HFFc6 (cell line): ENCODE results near the gene HMX1. TPM values are rescaled to one million over a fixed set of nuclear protein-coding genes. Genes with fewer than 3 reads are reported as not detected.

Source experiments
- DNase-seq: peaks from one replicate; pipeline ENCODE4 v3.0.0-alpha.2; 2018
- H3K27ac Mint-ChIP-seq: 2 replicates; pipeline ENCODE4 v1.8.0; 2020; ENCODE audit warnings: mild to moderate bottlenecking, mixed read lengths
- H3K27me3 Mint-ChIP-seq: 2 replicates; pipeline ENCODE4 v1.8.0; 2021; ENCODE audit warnings: mild to moderate bottlenecking, moderate library complexity, mixed read lengths; ENCODE audit not compliant: insufficient read depth
- H3K36me3 Mint-ChIP-seq: 2 replicates; pipeline ENCODE4 v1.8.0; 2021; ENCODE audit warnings: low read depth, mixed read lengths
- H3K4me1 Mint-ChIP-seq: 2 replicates; pipeline ENCODE4 v1.8.0; 2020; ENCODE audit warnings: low read depth, mixed read lengths
- H3K4me3 Mint-ChIP-seq: 2 replicates; pipeline ENCODE4 v1.8.0; 2020; ENCODE audit warnings: mild to moderate bottlenecking, moderate library complexity, mixed read lengths
- H3K9me3 Mint-ChIP-seq: 2 replicates; pipeline ENCODE4 v1.8.0; 2020; ENCODE audit warnings: mild to moderate bottlenecking, mixed read lengths
- total RNA-seq, 6 experiments: library from RNA; stranded (reverse); fragmentation: NEBNext Ultra II Directional; extraction: Animal tissue kit (Norgen Biotek cat#: 25700); gene quantifications; 2 replicates in 1 of 6; 3 replicates in 5 of 6; pipeline ENCODE4 v1.2.3, GENCODE V29; 2021
- TF ChIP-seq, protein P1 (sequence below): fragments of 200-600 bp; sonication (generic); IDR thresholded peaks from 2 replicates; pipeline ENCODE4 v1.5.0; 2021; ENCODE audit warnings: antibody characterized with exemption, mild to moderate bottlenecking

The HMX1 gene
- total RNA-seq, 6 experiments from 2014 or later, result not detected

DNA sequence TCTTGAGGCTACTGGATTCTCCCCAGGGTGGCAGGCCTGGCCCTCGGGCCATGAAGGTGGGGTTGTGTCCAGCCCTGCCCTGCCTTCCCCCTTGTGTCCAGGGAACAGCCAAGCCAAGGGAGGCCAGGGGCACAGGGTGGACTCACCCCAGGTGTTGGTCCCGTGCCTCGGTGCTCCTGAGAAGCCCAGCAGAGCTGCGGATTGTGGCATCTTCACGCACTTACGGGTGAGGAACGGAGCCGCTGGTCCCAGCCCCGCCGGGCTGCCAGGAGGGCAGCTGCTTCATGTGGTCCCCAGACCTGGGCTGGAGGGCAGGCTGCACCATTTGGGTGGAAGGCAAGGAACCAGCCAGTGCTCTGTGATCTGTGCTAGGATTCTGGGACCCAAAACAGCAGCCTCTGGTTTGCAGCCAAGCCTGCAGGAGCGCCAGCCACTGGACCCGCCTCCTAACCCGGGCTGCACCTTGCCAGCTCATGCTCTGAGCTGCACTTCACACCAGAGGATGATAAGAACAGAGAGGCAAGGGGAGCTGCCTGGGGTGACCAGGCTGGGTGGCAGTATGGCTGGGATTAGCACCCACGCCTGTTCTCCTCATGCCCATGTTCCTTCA is 36.1 kb upstream of the HMX1 start:
- H3K27ac Mint-ChIP-seq, result no peak overlapping the region
- no peak for DNase-seq
- H3K27me3 Mint-ChIP-seq, result peaks cover 25% of the 10 kb centered on the region
- peaks cover 6% of the 10 kb centered on the region; the same call in 1 of the 2 replicates for H3K9me3 Mint-ChIP-seq
- no peaks in the 10 kb centered on the region for H3K36me3 Mint-ChIP-seq
- TF ChIP-seq, protein P1, sequence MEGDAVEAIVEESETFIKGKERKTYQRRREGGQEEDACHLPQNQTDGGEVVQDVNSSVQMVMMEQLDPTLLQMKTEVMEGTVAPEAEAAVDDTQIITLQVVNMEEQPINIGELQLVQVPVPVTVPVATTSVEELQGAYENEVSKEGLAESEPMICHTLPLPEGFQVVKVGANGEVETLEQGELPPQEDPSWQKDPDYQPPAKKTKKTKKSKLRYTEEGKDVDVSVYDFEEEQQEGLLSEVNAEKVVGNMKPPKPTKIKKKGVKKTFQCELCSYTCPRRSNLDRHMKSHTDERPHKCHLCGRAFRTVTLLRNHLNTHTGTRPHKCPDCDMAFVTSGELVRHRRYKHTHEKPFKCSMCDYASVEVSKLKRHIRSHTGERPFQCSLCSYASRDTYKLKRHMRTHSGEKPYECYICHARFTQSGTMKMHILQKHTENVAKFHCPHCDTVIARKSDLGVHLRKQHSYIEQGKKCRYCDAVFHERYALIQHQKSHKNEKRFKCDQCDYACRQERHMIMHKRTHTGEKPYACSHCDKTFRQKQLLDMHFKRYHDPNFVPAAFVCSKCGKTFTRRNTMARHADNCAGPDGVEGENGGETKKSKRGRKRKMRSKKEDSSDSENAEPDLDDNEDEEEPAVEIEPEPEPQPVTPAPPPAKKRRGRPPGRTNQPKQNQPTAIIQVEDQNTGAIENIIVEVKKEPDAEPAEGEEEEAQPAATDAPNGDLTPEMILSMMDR, result no peak
- peaks cover 8% of the 10 kb centered on the region; the same call in 1 of the 2 replicates for H3K4me1 Mint-ChIP-seq
- no peak overlapping the region for H3K4me3 Mint-ChIP-seq

- no peak overlapping the region for H3K27ac Mint-ChIP-seq
- H3K36me3 Mint-ChIP-seq, result no peaks in the 10 kb centered on the region
- H3K4me1 Mint-ChIP-seq, result peaks cover 8% of the 10 kb centered on the region; the same call in 1 of the 2 replicates
- no peak overlapping the region for H3K4me3 Mint-ChIP-seq
- TF ChIP-seq, protein P1, result no peak
- H3K9me3 Mint-ChIP-seq, result peaks cover 11% of the 10 kb centered on the region
- peaks cover 25% of the 10 kb centered on the region for H3K27me3 Mint-ChIP-seq
- DNase-seq, result no peak
These were observed 35.5 kb upstream of the HMX1 start for GRCh38 chr4:8906991-8907595.

DNA sequence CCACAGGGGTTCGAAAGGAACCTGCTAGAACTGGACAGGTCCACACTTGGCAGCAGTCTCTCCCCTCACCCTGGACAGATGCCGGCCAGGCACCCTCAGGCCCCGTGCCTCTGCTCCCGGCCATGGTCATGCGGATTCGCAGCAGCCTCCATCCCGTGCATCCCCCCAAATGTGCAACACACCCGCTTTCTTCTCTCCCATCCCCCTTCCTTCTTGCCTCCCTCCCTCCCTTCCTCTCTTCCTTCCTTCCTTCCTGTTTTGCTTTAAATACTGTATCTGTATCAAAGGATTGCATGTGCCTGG is 35.0 kb upstream of the HMX1 start:
- peaks cover 16% of the 10 kb centered on the region for H3K9me3 Mint-ChIP-seq
- peaks cover 25% of the 10 kb centered on the region for H3K27me3 Mint-ChIP-seq
- TF ChIP-seq, protein P1, result no peak
- H3K27ac Mint-ChIP-seq, result no peak overlapping the region
- no peak for DNase-seq
- H3K4me1 Mint-ChIP-seq, result peaks cover 8% of the 10 kb centered on the region; the same call in 1 of the 2 replicates
- no peak overlapping the region for H3K4me3 Mint-ChIP-seq
- H3K36me3 Mint-ChIP-seq, result peaks cover 3% of the 10 kb centered on the region; the same call in 1 of the 2 replicates

GRCh38 chr4:8905773-8906667 is 34.4 kb upstream of the HMX1 start:
- Mint-ChIP-seq H3K36me3 (peaks cover 6% of the 10 kb centered on the region; the same call in 1 of the 2 replicates), H3K27me3 (peaks cover 21% of the 10 kb centered on the region), H3K4me3 (no peak overlapping the region), H3K27ac (no peak overlapping the region), H3K9me3 (peaks cover 22% of the 10 kb centered on the region), H3K4me1 (peaks cover 8% of the 10 kb centered on the region; the same call in 1 of the 2 replicates)
- TF ChIP-seq, protein P1, result no peak
- DNase-seq, result no peak

GRCh38 chr4:8905226-8905772 is 33.7 kb upstream of the HMX1 start:
- DNase-seq, result no peak
- H3K27me3 Mint-ChIP-seq, result peaks cover 21% of the 10 kb centered on the region
- no peak overlapping the region for H3K27ac Mint-ChIP-seq

More at GRCh38 chr4:8905226-8905772, 33.7 kb upstream of the HMX1 start:
- Mint-ChIP-seq H3K4me1 (peaks cover 8% of the 10 kb centered on the region; the same call in 1 of the 2 replicates), H3K36me3 (peaks cover 6% of the 10 kb centered on the region; the same call in 1 of the 2 replicates), H3K4me3 (no peak overlapping the region), H3K9me3 (peaks cover 27% of the 10 kb centered on the region)
- TF ChIP-seq, protein P1, result no peak
